ENCODE measurements around the gene SPEF1. TPM values are rescaled to one million over a fixed set of nuclear protein-coding genes. Genes with fewer than 3 reads are reported as not detected.

Gene SPEF1
- total RNA-seq, 3 donors from 2014 or later, result 0.19 TPM; not detected in 2

GRCh38 chr20:3784863-3785239 lies 3.6 kb upstream of the SPEF1 start:
- intact Hi-C loops (cut with DNase I, micrococcal nuclease), result no loop called here
- no peaks in the 10 kb centered on the region for H3K9me3 ChIP-seq
- H3K4me1 ChIP-seq (ENCODE audit: low read depth), result peaks cover 44% of the 10 kb centered on the region
- no peak for TF ChIP-seq CTCF (IDR thresholded peaks at IDR 0.05)
- no peak for DNase-seq
- H3K36me3 ChIP-seq (ENCODE audit: low read depth), result no peaks in the 10 kb centered on the region
- H3K4me3 ChIP-seq, result no peak overlapping the region
- no peak for ATAC-seq

- DNase-seq (peak in 1 of 3 donors; percentile 57), ATAC-seq (no peak)
- Histone ChIP-seq H3K4me1 (ENCODE audit: low read depth) (peaks cover 44% of the 10 kb centered on the region), H3K36me3 (ENCODE audit: low read depth) (no peaks in the 10 kb centered on the region), H3K9me3 (no peaks in the 10 kb centered on the region), H3K4me3 (no peak overlapping the region)
- TF ChIP-seq CTCF (IDR thresholded peaks at IDR 0.05), result no peak
- intact Hi-C loops (cut with DNase I, micrococcal nuclease), result no loop called here
Measured at GRCh38 chr20:3784216-3784853, 3.1 kb upstream of the SPEF1 start.

- Histone ChIP-seq H3K4me3 (no peak overlapping the region), H3K4me1 (ENCODE audit: low read depth) (peaks cover 46% of the 10 kb centered on the region), H3K9me3 (no peaks in the 10 kb centered on the region), H3K36me3 (ENCODE audit: low read depth) (no peaks in the 10 kb centered on the region)
- TF ChIP-seq CTCF (IDR thresholded peaks at IDR 0.05), result no peak
- intact Hi-C loops (cut with DNase I, micrococcal nuclease), result no loop called here
- DNase-seq (no peak), ATAC-seq (no peak)
Measured at GRCh38 chr20:3783511-3784195, 2.4 kb upstream of the SPEF1 start.

- ATAC-seq, result no peak
- intact Hi-C loops (cut with DNase I, micrococcal nuclease), result no loop called here
- no peaks in the 10 kb centered on the region for H3K36me3 ChIP-seq (ENCODE audit: low read depth)
- no peak for TF ChIP-seq CTCF (IDR thresholded peaks at IDR 0.05)
- DNase-seq, result peak in 1 of 3 donors; percentile 31
- peaks cover 48% of the 10 kb centered on the region for H3K4me1 ChIP-seq (ENCODE audit: low read depth)
- H3K9me3 ChIP-seq, result no peaks in the 10 kb centered on the region
- H3K4me3 ChIP-seq, result no peak overlapping the region
Measured at GRCh38 chr20:3783068-3783489, 1.8 kb upstream of the SPEF1 start.

- ATAC-seq (no peak), DNase-seq (no peak)
- H3K36me3 ChIP-seq (ENCODE audit: low read depth), result no peaks in the 10 kb centered on the region
- H3K4me3 ChIP-seq, result no peak overlapping the region
- H3K4me1 ChIP-seq (ENCODE audit: low read depth), result peaks cover 48% of the 10 kb centered on the region
- no peaks in the 10 kb centered on the region for H3K9me3 ChIP-seq
- no peak for TF ChIP-seq CTCF (IDR thresholded peaks at IDR 0.05)
- intact Hi-C loops (cut with DNase I, micrococcal nuclease), result no loop called here
Measured at GRCh38 chr20:3782597-3782996, 1.3 kb upstream of the SPEF1 start.
